HG03565 (cell line): ENCODE data around the gene OR4K15.
"Not testable (repeated sequence)": the region's sequence is repeated elsewhere in the genome, so short reads cannot be mapped to it uniquely, and the experiment has no call there.

Source experiments
- ATAC-seq: cut with Tn5 transposase; IDR thresholded peaks from one replicate; pipeline ENCODE4 v1.9.1; 2021; ENCODE audit warnings: mild to moderate bottlenecking, moderate library complexity; ENCODE audit not compliant: unreplicated experiment

The OR4K15 gene, protein sequence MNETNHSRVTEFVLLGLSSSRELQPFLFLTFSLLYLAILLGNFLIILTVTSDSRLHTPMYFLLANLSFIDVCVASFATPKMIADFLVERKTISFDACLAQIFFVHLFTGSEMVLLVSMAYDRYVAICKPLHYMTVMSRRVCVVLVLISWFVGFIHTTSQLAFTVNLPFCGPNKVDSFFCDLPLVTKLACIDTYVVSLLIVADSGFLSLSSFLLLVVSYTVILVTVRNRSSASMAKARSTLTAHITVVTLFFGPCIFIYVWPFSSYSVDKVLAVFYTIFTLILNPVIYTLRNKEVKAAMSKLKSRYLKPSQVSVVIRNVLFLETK

DNA sequence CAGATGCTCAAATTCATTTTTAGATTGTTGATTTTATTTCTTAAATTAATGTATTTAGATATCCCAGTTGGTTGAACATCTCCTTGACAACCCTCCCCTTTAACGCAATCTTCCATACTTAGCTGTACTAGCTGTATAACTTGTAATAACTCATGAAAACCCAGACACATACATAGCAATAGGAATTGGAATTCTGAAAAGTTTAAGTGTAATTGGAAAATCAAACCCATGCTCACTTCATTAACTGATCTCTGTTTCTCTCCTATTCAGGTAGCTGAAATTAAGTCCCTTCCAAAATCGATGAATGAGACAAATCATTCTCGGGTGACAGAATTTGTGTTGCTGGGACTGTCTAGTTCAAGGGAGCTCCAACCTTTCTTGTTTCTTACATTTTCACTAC lies at the start of gene OR4K15:
OR4K15 (plus strand) TSS at position 301 of the 400 bp plus-strand sequence; CDS start at position 301, 0 bp downstream.
- ATAC-seq, result no peak

DNA sequence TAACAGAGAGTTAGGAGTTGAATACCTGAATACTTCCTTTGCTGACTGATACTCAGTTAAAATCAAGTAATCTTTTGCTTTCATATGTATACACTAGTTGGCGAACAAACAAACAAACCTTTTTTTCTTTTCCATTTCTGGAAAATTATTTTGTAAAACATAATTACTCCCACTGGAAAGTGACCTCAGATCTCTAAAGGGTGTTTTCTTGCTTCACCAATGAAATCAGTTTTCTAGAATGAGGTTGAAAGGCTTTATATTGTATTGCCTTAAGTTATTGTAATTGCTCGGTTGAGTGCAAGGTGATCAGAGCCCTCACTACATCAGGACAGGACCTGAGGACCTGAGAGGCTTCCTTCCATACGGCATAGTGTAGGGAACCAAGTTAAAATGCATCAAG lies 44.8 kb upstream of the OR4K15 start, which contains the start of gene OR4K1:
OR4K1 (plus strand) TSS at position 301 of the 400 bp plus-strand sequence. CDS start 4,750 bp downstream, outside the sequence.
- ATAC-seq, result no peak

DNA sequence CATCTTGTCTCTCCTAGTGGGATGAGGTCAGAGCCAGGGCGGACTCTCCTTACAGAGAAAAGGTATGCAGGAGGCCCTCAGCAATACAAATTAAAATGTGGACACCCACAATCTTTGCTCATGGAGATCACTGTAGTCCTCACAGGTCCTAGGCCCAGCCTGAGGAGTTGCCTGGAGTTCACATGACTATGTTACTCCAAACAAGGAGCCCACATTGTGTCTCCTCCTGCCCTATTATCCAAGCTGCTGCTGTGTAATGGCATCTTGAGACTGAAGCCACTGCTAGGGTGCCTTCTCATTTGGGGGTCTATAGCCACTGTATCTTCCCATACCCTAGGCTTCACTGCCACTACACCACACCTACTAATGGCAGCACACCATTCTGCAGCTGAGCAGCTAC lies 33.7 kb upstream of the OR4K15 start:
- ATAC-seq, result no peak

DNA sequence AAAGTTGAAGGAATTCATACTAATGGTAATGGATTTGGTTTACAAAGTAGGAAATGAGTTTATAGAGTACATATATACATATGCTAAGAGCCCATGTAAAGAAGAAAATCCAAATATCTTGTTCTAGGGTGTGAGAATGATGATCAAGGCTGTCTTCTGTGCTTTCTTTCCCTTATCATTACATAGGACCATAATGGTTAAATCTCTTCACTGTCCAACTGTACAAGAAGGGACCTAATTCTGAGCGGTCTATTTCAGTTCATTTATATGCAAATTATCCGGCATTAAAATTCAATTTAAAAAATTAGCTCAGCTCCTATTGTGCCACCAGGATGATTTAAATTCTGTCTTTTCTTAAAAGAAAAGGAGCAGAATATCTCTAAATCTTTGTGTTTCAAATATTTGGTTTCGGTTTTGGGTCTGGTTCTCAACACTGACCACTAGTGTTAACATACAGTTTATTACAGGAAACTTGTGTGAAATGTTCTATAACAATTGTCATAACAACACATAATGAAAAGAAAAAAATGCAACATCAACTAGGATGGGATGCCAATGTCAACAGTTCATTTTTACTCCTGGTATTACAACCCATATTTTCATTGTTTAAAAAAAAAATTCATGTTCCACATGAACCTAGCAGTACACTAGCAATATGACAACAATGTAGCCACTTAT lies 27.8 kb upstream of the OR4K15 start:
- no peak for ATAC-seq

DNA sequence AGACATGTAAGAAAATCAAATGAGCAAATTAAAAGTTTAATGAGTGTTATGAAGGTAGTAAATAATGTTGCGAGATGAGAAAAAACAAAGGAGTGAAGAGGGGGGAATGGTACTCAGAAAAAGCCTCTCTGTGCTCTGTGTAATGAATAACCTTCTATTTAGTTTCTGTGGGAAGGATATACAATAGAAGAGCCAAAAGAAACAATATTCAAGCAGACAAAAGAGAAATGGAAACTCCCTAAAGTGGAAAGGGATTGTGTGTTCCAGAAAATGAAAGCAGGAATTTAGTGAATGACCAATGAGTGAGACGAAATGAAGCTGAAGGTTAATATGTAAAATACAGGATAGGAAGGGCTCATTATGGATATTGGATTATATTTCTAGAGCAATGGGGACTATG lies 26.2 kb upstream of the OR4K15 start:
- no peak for ATAC-seq

DNA sequence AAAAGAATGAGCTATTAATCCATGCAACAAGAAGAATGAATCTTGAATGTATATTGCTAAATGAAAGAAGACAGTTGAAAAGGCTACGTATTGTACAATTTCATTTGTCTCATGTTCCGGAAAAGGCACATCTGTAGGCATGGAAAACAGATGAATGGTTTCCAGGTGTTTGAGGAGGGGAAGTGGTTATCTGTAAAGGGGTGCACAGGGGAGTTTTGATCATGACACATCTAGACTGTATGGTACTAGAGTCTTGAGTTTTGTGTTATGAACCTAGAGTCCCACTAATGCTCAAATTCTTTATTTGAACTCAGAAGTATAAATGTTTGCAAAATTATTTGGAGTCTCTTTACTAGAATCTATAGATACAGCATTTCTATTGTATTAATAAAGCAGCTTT lies 5.7 kb upstream of the OR4K15 start:
- not testable (repeated sequence) for ATAC-seq

DNA sequence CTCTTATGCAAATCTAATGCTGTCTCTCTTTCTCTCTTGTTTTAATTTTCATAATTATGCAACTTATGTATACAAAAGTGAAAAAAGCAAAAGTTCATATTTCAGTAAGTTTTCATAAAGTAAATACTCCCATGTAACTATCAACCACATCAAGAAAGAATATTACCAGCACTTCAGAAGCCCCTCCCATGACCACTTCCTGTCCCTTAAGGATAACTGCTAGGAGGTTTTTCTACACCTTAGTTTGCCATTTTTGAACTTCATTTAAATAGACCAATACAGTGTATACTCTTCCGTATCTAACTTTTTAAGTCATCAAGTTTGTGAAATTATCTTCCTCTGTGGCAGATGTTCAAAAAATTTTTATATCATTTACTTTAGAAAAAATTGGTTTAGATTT lies 547 bp upstream of the OR4K15 start:
- ATAC-seq, result no peak

DNA sequence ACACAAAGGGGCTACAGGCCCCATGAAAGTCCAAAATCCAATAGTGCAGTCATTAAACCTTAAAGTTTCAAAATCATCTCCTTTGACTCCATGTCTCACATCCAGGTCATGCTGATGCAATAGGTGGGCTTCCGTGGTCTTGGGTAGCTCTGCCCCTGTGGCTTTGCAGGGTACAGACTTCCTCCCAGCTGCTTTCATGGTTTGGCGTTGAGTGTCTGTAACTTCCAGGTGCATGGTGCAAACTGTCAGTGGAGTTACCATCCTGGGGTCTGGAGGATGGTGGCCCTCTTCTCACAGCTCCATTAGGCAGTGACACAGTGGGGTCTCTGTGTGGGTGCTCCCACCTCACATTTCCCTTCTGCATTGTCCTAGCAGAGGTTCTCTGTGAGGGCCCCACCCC lies 18.0 kb downstream of the OR4K15 start:
- ATAC-seq, result no peak

DNA sequence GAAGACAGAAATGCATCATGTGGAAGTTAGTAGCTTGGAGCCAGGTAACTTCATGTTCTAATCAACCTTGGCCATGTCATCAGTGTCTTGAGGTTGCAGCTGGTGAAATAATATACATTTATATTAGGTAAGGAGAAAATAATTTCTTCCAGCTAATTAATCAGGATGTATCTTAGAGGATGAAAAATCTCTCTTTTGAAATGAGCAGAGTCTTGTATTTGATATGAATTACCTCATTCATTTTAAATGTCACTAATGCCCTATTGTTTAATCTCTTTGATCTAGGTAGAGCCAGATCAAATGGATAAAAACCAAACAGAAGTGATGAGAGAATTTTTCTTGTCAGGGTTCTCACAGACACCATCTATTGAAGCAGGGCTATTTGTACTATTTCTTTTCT lies 26.5 kb downstream of the OR4K15 start, which contains the start of gene OR4Q2:
OR4Q2 (plus strand) TSS at position 301 of the 400 bp plus-strand sequence.
- ATAC-seq, result no peak

DNA sequence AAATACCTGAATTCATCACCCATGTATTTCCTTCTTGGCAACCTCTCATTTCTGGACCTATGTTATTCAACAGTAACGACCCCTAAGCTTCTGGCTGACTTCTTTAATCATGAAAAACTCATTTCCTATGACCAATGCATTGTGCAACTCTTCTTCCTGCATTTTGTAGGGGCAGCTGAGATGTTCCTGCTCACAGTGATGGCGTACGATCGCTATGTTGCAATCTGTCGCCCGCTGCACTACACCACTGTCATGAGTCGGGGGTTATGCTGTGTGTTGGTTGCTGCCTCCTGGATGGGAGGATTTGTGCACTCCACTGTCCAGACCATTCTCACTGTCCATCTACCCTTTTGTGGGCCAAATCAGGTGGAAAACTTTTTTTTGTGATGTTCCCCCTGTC lies 26.9 kb downstream of the OR4K15 start:
- no peak for ATAC-seq

DNA sequence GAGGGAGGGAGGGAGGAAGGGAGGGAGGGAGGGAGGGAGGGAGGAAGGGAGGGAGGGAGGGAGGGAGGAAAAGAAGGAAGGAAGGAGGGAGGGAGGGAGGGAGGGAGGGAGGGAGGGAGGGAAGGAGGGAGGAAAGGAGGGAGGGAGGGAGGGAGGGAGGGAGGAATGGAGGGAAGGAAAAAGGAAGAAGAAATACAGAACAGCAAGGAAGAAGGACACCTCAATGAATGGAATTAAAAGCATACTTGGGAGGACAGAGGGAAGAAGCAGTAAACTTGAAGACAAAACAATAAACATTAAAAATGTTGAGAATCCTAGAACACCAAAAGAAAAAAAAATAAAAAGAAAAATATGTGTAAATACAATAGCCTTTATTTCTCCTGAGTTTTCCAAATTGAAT lies 32.8 kb downstream of the OR4K15 start:
- ATAC-seq, result no peak

DNA sequence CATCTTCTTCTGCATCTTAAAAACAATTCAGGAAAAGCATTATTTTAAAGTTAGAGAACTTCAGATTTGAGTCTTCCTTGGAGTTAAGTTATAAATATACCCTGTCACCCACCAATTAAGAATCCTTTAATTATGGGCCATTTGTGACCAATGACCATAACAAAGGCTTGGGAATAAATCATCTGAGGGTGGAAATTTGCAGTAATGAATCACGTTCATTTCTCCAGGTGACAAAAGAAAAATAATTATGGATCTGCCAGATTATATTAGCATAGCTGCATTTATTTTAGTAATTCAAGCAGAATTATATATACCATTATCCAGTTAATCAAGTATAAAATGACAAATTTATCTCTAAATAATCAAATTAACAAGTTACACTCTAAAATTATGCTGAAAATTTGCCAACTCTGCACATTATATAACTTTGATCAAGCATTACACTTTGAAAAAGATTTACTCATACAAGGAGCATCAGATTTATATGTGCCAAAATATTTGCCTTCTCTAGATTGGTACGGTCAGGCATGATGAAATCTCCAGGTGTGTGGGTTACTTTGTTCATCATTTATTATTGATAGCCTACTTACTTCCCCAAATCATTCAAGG lies 44.0 kb downstream of the OR4K15 start, which contains the start of gene OR4K14:
OR4K14 (minus strand) TSS at position 51 of the 609 bp plus-strand sequence. CDS start 4,114 bp downstream, outside the sequence.
- ATAC-seq, result no peak
